TTC549 (cell line): ENCODE data around the gene NBPF20.
"Not testable (repeated sequence)": the region's sequence is repeated elsewhere in the genome, so short reads cannot be mapped to it uniquely, and the experiment has no call there.

Source experiments
- FAIRE-seq: peaks from 2 replicates; lab custom pipeline; 2012; peaks lifted over from hg19 to GRCh38; lab: Jason Lieb, UNC

The NBPF20 gene

GRCh38 chr1:145425436-145426029, at the start of gene NBPF20:
Gene NBPF20 (minus strand): TSS chr1:145425603. CDS start chr1:145405272, 20,331 bp downstream.
- no peak for FAIRE-seq

GRCh38 chr1:145474837-145475368, 49.5 kb upstream of the NBPF20 start:
- not testable (repeated sequence) for FAIRE-seq

GRCh38 chr1:145472731-145473130, 47.3 kb upstream of the NBPF20 start:
- FAIRE-seq, result not testable (repeated sequence)

GRCh38 chr1:145471365-145471764, 46.0 kb upstream of the NBPF20 start:
- FAIRE-seq, result not testable (repeated sequence)

- FAIRE-seq, result not testable (repeated sequence)
These were observed 40.2 kb upstream of the NBPF20 start for GRCh38 chr1:145465405-145466144.

GRCh38 chr1:145464708-145465336, 39.4 kb upstream of the NBPF20 start:
- not testable (repeated sequence) for FAIRE-seq

GRCh38 chr1:145464017-145464416, 38.6 kb upstream of the NBPF20 start:
- not testable (repeated sequence) for FAIRE-seq

GRCh38 chr1:145460684-145461083, 35.3 kb upstream of the NBPF20 start:
- FAIRE-seq, result not testable (repeated sequence)

- FAIRE-seq, result not testable (repeated sequence)
These were observed 34.6 kb upstream of the NBPF20 start for GRCh38 chr1:145460048-145460447.

GRCh38 chr1:145459591-145459990, 34.2 kb upstream of the NBPF20 start:
- not testable (repeated sequence) for FAIRE-seq

GRCh38 chr1:145459063-145459462, 33.7 kb upstream of the NBPF20 start:
- not testable (repeated sequence) for FAIRE-seq

- FAIRE-seq, result not testable (repeated sequence)
These were observed 29.4 kb upstream of the NBPF20 start for GRCh38 chr1:145454824-145455177.

- not testable (repeated sequence) for FAIRE-seq
These were observed 28.7 kb upstream of the NBPF20 start for GRCh38 chr1:145453873-145454823.

- FAIRE-seq, result not testable (repeated sequence)
These were observed 27.1 kb upstream of the NBPF20 start for GRCh38 chr1:145452506-145452905.

- FAIRE-seq, result not testable (repeated sequence)
These were observed 26.5 kb upstream of the NBPF20 start for GRCh38 chr1:145451914-145452313.

GRCh38 chr1:145445219-145445618, 19.8 kb upstream of the NBPF20 start:
- not testable (repeated sequence) for FAIRE-seq

- FAIRE-seq, result not testable (repeated sequence)
These were observed 16.9 kb upstream of the NBPF20 start for GRCh38 chr1:145442340-145442739.

- not testable (repeated sequence) for FAIRE-seq
These were observed 6.2 kb upstream of the NBPF20 start for GRCh38 chr1:145431363-145432256.

GRCh38 chr1:145430830-145431229, 5.4 kb upstream of the NBPF20 start:
- not testable (repeated sequence) for FAIRE-seq

GRCh38 chr1:145429329-145429728, 3.9 kb upstream of the NBPF20 start:
- not testable (repeated sequence) for FAIRE-seq
